ENCODE data around the gene SLC7A6OS. TPM values are rescaled to one million over a fixed set of nuclear protein-coding genes. Genes with fewer than 3 reads are reported as not detected.

Gene SLC7A6OS
- total RNA-seq, 1 experiment from 2014 or later = 16.4 TPM

GRCh38 chr16:68357923-68358322, 47.2 kb upstream of the SLC7A6OS start:
- ATAC-seq = no peak
- H3K27ac ChIP-seq (ENCODE audit: low read depth, low read length) = no peak overlapping the region
- DNase-seq (ENCODE audit: low read depth, low spot score) = no peak
- H3K36me3 ChIP-seq (ENCODE audit: control insufficient read depth in 1 of 2, insufficient read depth in 2 of 2, low read length in 2 of 2) = peaks cover 0 to 11% of the 10 kb centered on the region in 2 experiments; a peak in 3 of 4 replicates
- no peaks in the 10 kb centered on the region for H3K4me1 ChIP-seq (ENCODE audit: control insufficient read depth in 1 of 2, insufficient read depth in 2 of 2, low read length in 2 of 2)
- ChIA-PET RAD21 (ENCODE audit: low non-redundant PET in 1 of 2, low total read pairs in 2 of 2, uncharacterized antibody in 2 of 2, unreplicated experiment in 2 of 2) (no interaction called here), POLR2A (no interaction called here), CTCF (no interaction called here)
- H3K27me3 ChIP-seq (ENCODE audit: insufficient read depth, low read length) = no peaks in the 10 kb centered on the region
- no peaks in the 10 kb centered on the region for H3K9me3 ChIP-seq (ENCODE audit: control insufficient read depth in 1 of 2, insufficient read depth in 1 of 2, low read depth in 1 of 2, low read length in 2 of 2)
- no TSS peak for BruUV-seq (replicated peaks)
- no peak overlapping the region for H3K4me3 ChIP-seq (replicated peaks in 1 of 2; ENCODE audit: low read depth in 1 of 2, low read length in 2 of 2)
- no peaks in the 10 kb centered on the region for H4K20me1 ChIP-seq (ENCODE audit: insufficient read depth)
- H3K9ac ChIP-seq (ENCODE audit: low read length) = no peak overlapping the region
- TF ChIP-seq POLR2AphosphoS5 (IDR thresholded peaks at IDR 0.05; ENCODE audit: low read depth, low read length) = no peak
- TF ChIP-seq RAD21 (IDR thresholded peaks at IDR 0.05; ENCODE audit: low read depth) = no peak
- no peak for TF ChIP-seq CTCF (IDR thresholded peaks at IDR 0.05 in 2 of 3, conservative IDR thresholded peaks at IDR 0.05 in 1 of 3; ENCODE audit: borderline replicate concordance in 1 of 3, insufficient read depth in 1 of 3, low read depth in 2 of 3, low read length in 2 of 3)
- TF ChIP-seq SRF (IDR thresholded peaks at IDR 0.05; ENCODE audit: low read depth) = no peak
- H3K4me2 ChIP-seq (ENCODE audit: low read length) = no peak overlapping the region
- intact Hi-C loops (cut with micrococcal nuclease) = no loop called here
- no peaks in the 10 kb centered on the region for H3K9me2 ChIP-seq (ENCODE audit: insufficient read depth)
- no peaks in the 10 kb centered on the region for H3K79me2 ChIP-seq (ENCODE audit: insufficient read depth, low read length)
- H2AFZ ChIP-seq (ENCODE audit: low read depth, low read length, poor library complexity, severe bottlenecking) = no peak overlapping the region

- H3K4me1 ChIP-seq (ENCODE audit: control insufficient read depth in 1 of 2, insufficient read depth in 2 of 2, low read length in 2 of 2) = no peaks in the 10 kb centered on the region
- H4K20me1 ChIP-seq (ENCODE audit: insufficient read depth) = no peaks in the 10 kb centered on the region
- intact Hi-C loops (cut with micrococcal nuclease) = no loop called here
- no peak overlapping the region for H3K9ac ChIP-seq (ENCODE audit: low read length)
- H3K27ac ChIP-seq (ENCODE audit: low read depth, low read length) = no peak overlapping the region
- H2AFZ ChIP-seq (ENCODE audit: low read depth, low read length, poor library complexity, severe bottlenecking) = no peak overlapping the region
- H3K9me3 ChIP-seq (ENCODE audit: control insufficient read depth in 1 of 2, insufficient read depth in 1 of 2, low read depth in 1 of 2, low read length in 2 of 2) = no peaks in the 10 kb centered on the region
- H3K36me3 ChIP-seq (ENCODE audit: control insufficient read depth in 1 of 2, insufficient read depth in 2 of 2, low read length in 2 of 2) = peaks cover 0 to 11% of the 10 kb centered on the region in 2 experiments; a peak in 3 of 4 replicates
- no TSS peak for BruUV-seq (replicated peaks)
- H3K79me2 ChIP-seq (ENCODE audit: insufficient read depth, low read length) = no peaks in the 10 kb centered on the region
- POLR2A ChIA-PET = no interaction called here
- H3K9me2 ChIP-seq (ENCODE audit: insufficient read depth) = no peaks in the 10 kb centered on the region
- DNase-seq (ENCODE audit: low read depth, low spot score) (no peak), ATAC-seq (no peak)
- no peak overlapping the region for H3K4me3 ChIP-seq (replicated peaks in 1 of 2; ENCODE audit: low read depth in 1 of 2, low read length in 2 of 2)
- no peaks in the 10 kb centered on the region for H3K27me3 ChIP-seq (ENCODE audit: insufficient read depth, low read length)
- RAD21 ChIA-PET (ENCODE audit: low non-redundant PET in 1 of 2, low total read pairs in 2 of 2, uncharacterized antibody in 2 of 2, unreplicated experiment in 2 of 2) = no interaction called here
- CTCF ChIA-PET = no interaction called here
- no peak overlapping the region for H3K4me2 ChIP-seq (ENCODE audit: low read length)
- TF ChIP-seq SP1 (IDR thresholded peaks at IDR 0.05; ENCODE audit: low read depth) = no peak
- no peak for TF ChIP-seq POLR2A (IDR thresholded peaks at IDR 0.05; ENCODE audit: borderline replicate concordance, extremely low read depth, insufficient read depth, insufficient read length)
- TF ChIP-seq CTCF (IDR thresholded peaks at IDR 0.05 in 2 of 3, conservative IDR thresholded peaks at IDR 0.05 in 1 of 3; ENCODE audit: borderline replicate concordance in 1 of 3, insufficient read depth in 1 of 3, low read depth in 2 of 3, low read length in 2 of 3) = no peak
- TF ChIP-seq JUND (IDR thresholded peaks at IDR 0.05) = no peak
- TF ChIP-seq SRF (IDR thresholded peaks at IDR 0.05; ENCODE audit: low read depth) = no peak
- TF ChIP-seq YY1 (IDR thresholded peaks at IDR 0.05; ENCODE audit: extremely low read depth, insufficient replicate concordance, low read depth, low read length) = no peak
- TF ChIP-seq ZFX (IDR thresholded peaks at IDR 0.05) = no peak
- no peak for TF ChIP-seq REST (IDR thresholded peaks at IDR 0.05; ENCODE audit: low read depth)
- no peak for TF ChIP-seq CEBPB (IDR thresholded peaks at IDR 0.05; ENCODE audit: low read depth)
- TF ChIP-seq ATF3 (IDR thresholded peaks at IDR 0.05) = no peak
These were observed 46.8 kb upstream of the SLC7A6OS start for GRCh38 chr16:68357521-68357922.
